Thyroid gland (tissue), 4 donors: ENCODE measurements around the gene ZNF558. TPM values are rescaled to one million over a fixed set of nuclear protein-coding genes. Genes with fewer than 3 reads are reported as not detected.

ENCODE experiments used
- DNase-seq, 2 donors: peaks; one replicate each; pipeline ENCODE4 v3.0.0-alpha.2; 2019
- H3K27ac ChIP-seq, 3 donors: fragments of 200-600 bp; sonication (generic); 1 replicate in 2 of 3; 2 replicates in 1 of 3; pipeline ENCODE4 v1.5.1; 2016 to 2019; ENCODE audit warnings: mild to moderate bottlenecking in 1 of 3, moderate library complexity in 1 of 3
- H3K27me3 ChIP-seq: fragments of 200-600 bp; sonication (generic); one replicate; pipeline ENCODE4 v1.5.1; 2019
- H3K36me3 ChIP-seq, 2 donors: fragments of 200-600 bp; sonication (generic); one replicate each; pipeline ENCODE4 v1.5.1; 2016 to 2019
- H3K4me1 ChIP-seq, 2 donors: fragments of 200-600 bp; sonication (generic); one replicate each; pipeline ENCODE4 v1.5.1; 2017 to 2019
- H3K4me3 ChIP-seq, 3 donors: fragments of 200-600 bp; sonication (generic); replicated peaks in 1 of 3; 1 replicate in 2 of 3; 2 replicates in 1 of 3; pipeline ENCODE4 v1.5.1; 2016; ENCODE audit warnings: mild to moderate bottlenecking in 1 of 3
- H3K9me3 ChIP-seq: fragments of 200-600 bp; sonication (generic); one replicate; pipeline ENCODE4 v1.5.1; 2017
- POLR2A ChIP-seq, 2 donors: fragments of 450-650 bp; IDR thresholded peaks; one replicate each; pipeline ENCODE4 v1.6.1; 2017; ENCODE audit warnings: antibody characterized with exemption in 2 of 2, mild to moderate bottlenecking in 2 of 2, moderate library complexity in 1 of 2
- WGBS, 2 donors: methylation state at CpG; one replicate each; pipeline ENCODE4 v1.1.5; 2017; 5-methylcytosine and 5-hydroxymethylcytosine counted together
- intact Hi-C: fragments of 100-400 bp; cut with DNase I; formaldehyde crosslinking; loops from one replicate; pipeline ENCODE4 v1.15.1; 2023
- total RNA-seq, 4 donors: library from RNA; depleted of rRNA; stranded (reverse); fragments of >200 nt; gene quantifications; one replicate each; pipeline ENCODE4 v1.2.3, GENCODE V29; 2016
- TF ChIP-seq, protein P1 (sequence below), 6 experiments: fragments of 200-600 bp in 3 of 6; fragments of 450-650 bp in 3 of 6; sonication (generic) in 3 of 6; IDR thresholded peaks; one replicate each; pipeline ENCODE4 v1.5.1; 2016 to 2019; ENCODE audit warnings: antibody characterized with exemption in 6 of 6, mild to moderate bottlenecking in 2 of 6, inconsistent platforms in 1 of 6, moderate library complexity in 1 of 6

ZNF558 gene
- total RNA-seq, 4 donors from 2014 or later = 25.5 to 48.6 (median 36.3) TPM

DNA sequence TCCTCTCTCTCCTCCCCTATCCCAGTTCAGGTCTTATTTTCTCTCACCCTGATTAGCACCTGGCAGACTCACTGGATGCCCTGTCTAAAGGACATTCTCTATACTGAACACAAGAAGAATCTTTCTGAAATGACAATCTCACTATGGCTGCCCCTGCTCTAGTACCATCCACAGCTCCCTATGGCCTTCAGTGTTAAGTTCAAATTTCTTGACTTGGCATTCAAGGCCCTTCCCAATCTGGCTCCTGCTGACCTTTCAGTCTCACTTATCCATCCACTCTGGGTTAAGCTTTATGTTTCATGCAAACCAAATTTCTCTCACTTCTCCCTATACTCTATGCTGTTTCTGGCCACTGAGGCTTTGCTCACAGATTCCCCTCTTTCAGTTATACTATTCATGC lies 34.2 kb upstream of the ZNF558 start:
- TF ChIP-seq, protein P1, sequence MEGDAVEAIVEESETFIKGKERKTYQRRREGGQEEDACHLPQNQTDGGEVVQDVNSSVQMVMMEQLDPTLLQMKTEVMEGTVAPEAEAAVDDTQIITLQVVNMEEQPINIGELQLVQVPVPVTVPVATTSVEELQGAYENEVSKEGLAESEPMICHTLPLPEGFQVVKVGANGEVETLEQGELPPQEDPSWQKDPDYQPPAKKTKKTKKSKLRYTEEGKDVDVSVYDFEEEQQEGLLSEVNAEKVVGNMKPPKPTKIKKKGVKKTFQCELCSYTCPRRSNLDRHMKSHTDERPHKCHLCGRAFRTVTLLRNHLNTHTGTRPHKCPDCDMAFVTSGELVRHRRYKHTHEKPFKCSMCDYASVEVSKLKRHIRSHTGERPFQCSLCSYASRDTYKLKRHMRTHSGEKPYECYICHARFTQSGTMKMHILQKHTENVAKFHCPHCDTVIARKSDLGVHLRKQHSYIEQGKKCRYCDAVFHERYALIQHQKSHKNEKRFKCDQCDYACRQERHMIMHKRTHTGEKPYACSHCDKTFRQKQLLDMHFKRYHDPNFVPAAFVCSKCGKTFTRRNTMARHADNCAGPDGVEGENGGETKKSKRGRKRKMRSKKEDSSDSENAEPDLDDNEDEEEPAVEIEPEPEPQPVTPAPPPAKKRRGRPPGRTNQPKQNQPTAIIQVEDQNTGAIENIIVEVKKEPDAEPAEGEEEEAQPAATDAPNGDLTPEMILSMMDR (IDR thresholded peaks at IDR 0.05) = no peak
- no peak for TF ChIP-seq POLR2A (IDR thresholded peaks at IDR 0.05)
- Histone ChIP-seq H3K27ac (no peak overlapping the region), H3K4me3 (no peak overlapping the region), H3K36me3 (no peaks in the 10 kb centered on the region), H3K4me1 (no peaks in the 10 kb centered on the region), H3K9me3 (no peaks in the 10 kb centered on the region), H3K27me3 (no peaks in the 10 kb centered on the region)
- no peak for DNase-seq
- intact Hi-C loops = no loop called here

DNA sequence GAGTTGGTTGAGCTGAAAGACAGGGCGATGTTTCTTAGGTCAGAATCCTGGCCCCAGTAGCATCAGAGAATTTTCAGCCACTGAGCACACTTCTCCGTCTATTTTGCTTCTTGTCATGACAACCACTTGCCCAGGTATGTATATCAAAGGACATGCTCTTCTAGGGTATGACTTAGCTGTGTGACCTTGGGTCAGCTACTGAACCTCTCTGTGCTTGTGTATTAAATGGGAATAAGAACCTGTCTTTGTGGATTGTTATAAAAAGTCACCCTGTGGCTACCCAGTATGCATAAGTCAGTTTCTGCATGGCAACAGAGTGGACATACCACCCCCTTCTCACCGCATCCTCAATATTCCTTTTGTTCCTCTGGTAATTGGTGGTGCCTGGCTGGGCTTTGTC lies 26.2 kb upstream of the ZNF558 start:
- WGBS, 2 donors = 79 to 83% methylated on average over 3 of the region's 3 CpGs
- Histone ChIP-seq H3K9me3 (no peaks in the 10 kb centered on the region), H3K27me3 (no peaks in the 10 kb centered on the region), H3K4me1 (no peaks in the 10 kb centered on the region), H3K27ac (no peak overlapping the region), H3K36me3 (no peaks in the 10 kb centered on the region), H3K4me3 (no peak overlapping the region)
- TF ChIP-seq, protein P1 (IDR thresholded peaks at IDR 0.05) = no peak
- TF ChIP-seq POLR2A (IDR thresholded peaks at IDR 0.05) = no peak
- DNase-seq = no peak
- intact Hi-C loops = no loop called here

DNA sequence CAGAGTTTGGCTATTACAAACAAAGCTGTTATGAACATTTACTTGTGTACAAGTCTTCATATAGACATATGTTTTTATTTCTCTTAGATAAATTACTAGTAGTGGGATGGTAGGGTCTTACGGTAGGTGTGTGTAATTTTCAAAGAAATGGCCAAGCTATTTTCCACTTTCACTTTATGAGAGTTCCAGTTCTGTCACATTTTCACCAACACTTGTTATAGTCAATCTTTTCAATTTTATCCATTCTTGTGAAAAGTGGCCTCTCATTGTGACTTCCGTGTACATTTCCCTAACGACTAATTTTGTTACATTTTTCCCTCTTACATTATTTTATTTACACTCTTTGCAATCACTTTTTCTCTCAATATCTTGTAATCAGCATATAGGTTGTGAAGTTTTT lies 18.4 kb upstream of the ZNF558 start:
- H3K36me3 ChIP-seq = no peaks in the 10 kb centered on the region
- TF ChIP-seq POLR2A (IDR thresholded peaks at IDR 0.05) = no peak
- TF ChIP-seq, protein P1 (IDR thresholded peaks at IDR 0.05) = no peak
- no peaks in the 10 kb centered on the region for H3K27me3 ChIP-seq

GRCh38 chr19:8849232-8849631 lies 17.1 kb upstream of the ZNF558 start:
- no peak for DNase-seq
- no peaks in the 10 kb centered on the region for H3K27me3 ChIP-seq
- H3K9me3 ChIP-seq = no peaks in the 10 kb centered on the region
- TF ChIP-seq POLR2A (IDR thresholded peaks at IDR 0.05) = no peak
- TF ChIP-seq, protein P1 (IDR thresholded peaks at IDR 0.05) = no peak
- intact Hi-C loops = no loop called here
- H3K27ac ChIP-seq = no peak overlapping the region
- no peaks in the 10 kb centered on the region for H3K4me1 ChIP-seq
- no peak overlapping the region for H3K4me3 ChIP-seq
- WGBS, 2 donors = 89 to 97% methylated on average over 2 of the region's 2 CpGs
- H3K36me3 ChIP-seq = no peaks in the 10 kb centered on the region

More for the DNA sequence above, 18.4 kb upstream of the ZNF558 start:
- intact Hi-C loops = no loop called here
- DNase-seq = no peak
- Histone ChIP-seq H3K9me3 (no peaks in the 10 kb centered on the region), H3K27ac (no peak overlapping the region), H3K4me1 (no peaks in the 10 kb centered on the region), H3K4me3 (no peak overlapping the region)
- WGBS, 2 donors = 89 to 92% methylated on average over 3 of the region's 3 CpGs

GRCh38 chr19:8846819-8847218 lies 14.7 kb upstream of the ZNF558 start:
- no peaks in the 10 kb centered on the region for H3K4me1 ChIP-seq
- no peak overlapping the region for H3K27ac ChIP-seq
- 70 to 75% methylated on average over 2 of the region's 3 CpGs for WGBS, 2 donors
- no peak for DNase-seq
- intact Hi-C loops = no loop called here
- TF ChIP-seq, protein P1 (IDR thresholded peaks at IDR 0.05) = no peak
- no peak for TF ChIP-seq POLR2A (IDR thresholded peaks at IDR 0.05)
- H3K36me3 ChIP-seq = no peaks in the 10 kb centered on the region
- H3K4me3 ChIP-seq = no peak overlapping the region
- H3K9me3 ChIP-seq = no peaks in the 10 kb centered on the region
- H3K27me3 ChIP-seq = no peaks in the 10 kb centered on the region
